DND-41 (cell line): Measurements from ENCODE around the gene GJB6.

Source experiments
- EZH2 ChIP-seq: IDR thresholded peaks from 3 replicates; pipeline ENCODE4 v1.6.1; 2012; ENCODE audit warnings: borderline replicate concordance, low read depth, mild to moderate bottlenecking, moderate library complexity, low read length, inconsistent platforms; ENCODE audit not compliant: severe bottlenecking
- TF ChIP-seq, protein P1 (sequence below): IDR thresholded peaks from 2 replicates; pipeline ENCODE4 v1.5.1; 2012; ENCODE audit warnings: borderline replicate concordance, low read length, moderate library complexity, mild to moderate bottlenecking; ENCODE audit not compliant: poor library complexity, severe bottlenecking; ENCODE audit errors: extremely low read depth

DNA sequence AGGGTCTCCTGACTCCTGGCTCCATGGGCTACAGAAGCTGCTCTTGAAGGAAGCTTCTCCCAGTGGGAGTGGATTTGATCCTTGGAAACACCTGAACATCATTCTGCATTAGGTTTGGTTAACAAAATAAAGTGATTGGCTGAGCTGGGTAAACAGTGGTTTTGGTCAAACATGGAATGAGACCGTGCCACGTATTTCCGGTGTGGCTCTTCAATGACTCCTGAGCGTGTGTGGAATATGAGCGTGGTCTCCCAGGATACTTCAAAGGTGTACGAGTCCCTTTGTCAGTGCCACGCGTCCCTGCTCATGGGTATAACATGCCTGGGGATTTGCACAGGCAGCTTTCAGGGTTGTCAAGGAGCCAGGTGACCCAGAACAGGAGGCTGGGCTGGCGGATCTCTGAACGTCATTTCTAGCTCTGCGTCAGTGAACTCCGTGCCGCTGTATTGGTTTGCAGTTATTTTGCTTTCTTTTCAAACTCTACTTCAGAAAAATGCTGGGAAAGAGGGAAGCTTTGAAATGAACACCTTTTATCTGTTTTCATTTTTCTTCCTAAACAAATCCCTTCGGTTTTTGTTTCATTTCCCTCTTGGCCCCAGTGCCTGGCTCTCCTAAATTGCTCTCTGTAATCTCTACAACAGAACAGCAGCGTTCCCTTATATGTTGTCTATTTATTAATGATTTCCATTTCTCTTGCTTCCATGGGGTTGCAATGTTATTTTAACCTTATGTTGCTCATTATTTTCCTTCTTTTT, 26.3 kb upstream of the GJB6 start:
- TF ChIP-seq, protein P1, sequence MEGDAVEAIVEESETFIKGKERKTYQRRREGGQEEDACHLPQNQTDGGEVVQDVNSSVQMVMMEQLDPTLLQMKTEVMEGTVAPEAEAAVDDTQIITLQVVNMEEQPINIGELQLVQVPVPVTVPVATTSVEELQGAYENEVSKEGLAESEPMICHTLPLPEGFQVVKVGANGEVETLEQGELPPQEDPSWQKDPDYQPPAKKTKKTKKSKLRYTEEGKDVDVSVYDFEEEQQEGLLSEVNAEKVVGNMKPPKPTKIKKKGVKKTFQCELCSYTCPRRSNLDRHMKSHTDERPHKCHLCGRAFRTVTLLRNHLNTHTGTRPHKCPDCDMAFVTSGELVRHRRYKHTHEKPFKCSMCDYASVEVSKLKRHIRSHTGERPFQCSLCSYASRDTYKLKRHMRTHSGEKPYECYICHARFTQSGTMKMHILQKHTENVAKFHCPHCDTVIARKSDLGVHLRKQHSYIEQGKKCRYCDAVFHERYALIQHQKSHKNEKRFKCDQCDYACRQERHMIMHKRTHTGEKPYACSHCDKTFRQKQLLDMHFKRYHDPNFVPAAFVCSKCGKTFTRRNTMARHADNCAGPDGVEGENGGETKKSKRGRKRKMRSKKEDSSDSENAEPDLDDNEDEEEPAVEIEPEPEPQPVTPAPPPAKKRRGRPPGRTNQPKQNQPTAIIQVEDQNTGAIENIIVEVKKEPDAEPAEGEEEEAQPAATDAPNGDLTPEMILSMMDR, result no peak
- no peak for TF ChIP-seq EZH2
